ENCODE results near the gene HAUS3.

DNA sequence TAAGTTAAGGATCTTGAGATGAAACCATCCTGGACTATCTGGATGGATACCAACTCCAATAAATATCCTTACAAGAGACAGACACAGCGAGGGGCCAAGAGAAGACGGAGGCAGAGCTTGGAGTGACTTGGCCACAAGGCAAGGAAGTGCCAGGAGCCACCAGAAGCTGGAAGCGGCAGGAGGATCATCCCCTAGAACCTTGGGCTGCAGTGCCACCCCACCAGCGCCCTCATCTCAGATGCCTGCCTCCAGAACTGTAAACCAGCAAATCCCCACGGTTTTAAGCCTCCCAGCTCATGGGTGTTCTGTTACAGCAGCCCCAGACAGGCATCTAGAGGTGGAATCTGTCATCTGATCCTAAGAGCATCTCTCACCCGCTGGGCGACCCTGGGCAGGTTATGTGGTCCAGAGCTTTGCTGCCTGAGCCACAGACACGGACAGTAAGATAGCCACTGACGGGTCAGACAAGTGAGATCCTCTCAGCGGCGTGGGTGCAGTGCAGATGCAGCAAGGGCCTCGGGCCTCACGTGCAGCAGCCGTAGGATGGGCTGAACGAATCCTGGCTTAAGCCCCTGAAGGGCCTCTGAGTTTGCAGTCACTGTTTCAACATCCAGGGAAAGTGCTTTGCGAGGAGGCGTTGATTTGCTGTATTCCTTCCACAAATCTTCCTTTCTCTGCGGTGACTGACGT, 45.1 kb upstream of the HAUS3 start:
- TF ChIP-seq EZH2 (IDR thresholded peaks at IDR 0.05; ENCODE audit: low read depth, unreplicated experiment) (no peak), CREB1 (CRISPR knock-in tag; IDR thresholded peaks at IDR 0.05; ENCODE audit: low read depth) (no peak), NANOG (IDR thresholded peaks at IDR 0.05; ENCODE audit: borderline replicate concordance) (no peak), EZH2phosphoT487 (IDR thresholded peaks at IDR 0.05; ENCODE audit: unreplicated experiment) (no peak), POLR2AphosphoS5 (IDR thresholded peaks at IDR 0.05; ENCODE audit: low read depth) (no peak), STAT1 (IDR thresholded peaks at IDR 0.05; ENCODE audit: unreplicated experiment) (no peak), JUNB (IDR thresholded peaks at IDR 0.05; ENCODE audit: unreplicated experiment) (no peak)
- TF ChIP-seq, protein P1, sequence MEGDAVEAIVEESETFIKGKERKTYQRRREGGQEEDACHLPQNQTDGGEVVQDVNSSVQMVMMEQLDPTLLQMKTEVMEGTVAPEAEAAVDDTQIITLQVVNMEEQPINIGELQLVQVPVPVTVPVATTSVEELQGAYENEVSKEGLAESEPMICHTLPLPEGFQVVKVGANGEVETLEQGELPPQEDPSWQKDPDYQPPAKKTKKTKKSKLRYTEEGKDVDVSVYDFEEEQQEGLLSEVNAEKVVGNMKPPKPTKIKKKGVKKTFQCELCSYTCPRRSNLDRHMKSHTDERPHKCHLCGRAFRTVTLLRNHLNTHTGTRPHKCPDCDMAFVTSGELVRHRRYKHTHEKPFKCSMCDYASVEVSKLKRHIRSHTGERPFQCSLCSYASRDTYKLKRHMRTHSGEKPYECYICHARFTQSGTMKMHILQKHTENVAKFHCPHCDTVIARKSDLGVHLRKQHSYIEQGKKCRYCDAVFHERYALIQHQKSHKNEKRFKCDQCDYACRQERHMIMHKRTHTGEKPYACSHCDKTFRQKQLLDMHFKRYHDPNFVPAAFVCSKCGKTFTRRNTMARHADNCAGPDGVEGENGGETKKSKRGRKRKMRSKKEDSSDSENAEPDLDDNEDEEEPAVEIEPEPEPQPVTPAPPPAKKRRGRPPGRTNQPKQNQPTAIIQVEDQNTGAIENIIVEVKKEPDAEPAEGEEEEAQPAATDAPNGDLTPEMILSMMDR (conservative IDR thresholded peaks at IDR 0.05; ENCODE audit: low read depth in 2 of 2) = no peak
- TF ChIP-seq, protein P2, sequence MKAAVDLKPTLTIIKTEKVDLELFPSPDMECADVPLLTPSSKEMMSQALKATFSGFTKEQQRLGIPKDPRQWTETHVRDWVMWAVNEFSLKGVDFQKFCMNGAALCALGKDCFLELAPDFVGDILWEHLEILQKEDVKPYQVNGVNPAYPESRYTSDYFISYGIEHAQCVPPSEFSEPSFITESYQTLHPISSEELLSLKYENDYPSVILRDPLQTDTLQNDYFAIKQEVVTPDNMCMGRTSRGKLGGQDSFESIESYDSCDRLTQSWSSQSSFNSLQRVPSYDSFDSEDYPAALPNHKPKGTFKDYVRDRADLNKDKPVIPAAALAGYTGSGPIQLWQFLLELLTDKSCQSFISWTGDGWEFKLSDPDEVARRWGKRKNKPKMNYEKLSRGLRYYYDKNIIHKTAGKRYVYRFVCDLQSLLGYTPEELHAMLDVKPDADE (IDR thresholded peaks at IDR 0.05) = no peak
- TF ChIP-seq, protein P3, sequence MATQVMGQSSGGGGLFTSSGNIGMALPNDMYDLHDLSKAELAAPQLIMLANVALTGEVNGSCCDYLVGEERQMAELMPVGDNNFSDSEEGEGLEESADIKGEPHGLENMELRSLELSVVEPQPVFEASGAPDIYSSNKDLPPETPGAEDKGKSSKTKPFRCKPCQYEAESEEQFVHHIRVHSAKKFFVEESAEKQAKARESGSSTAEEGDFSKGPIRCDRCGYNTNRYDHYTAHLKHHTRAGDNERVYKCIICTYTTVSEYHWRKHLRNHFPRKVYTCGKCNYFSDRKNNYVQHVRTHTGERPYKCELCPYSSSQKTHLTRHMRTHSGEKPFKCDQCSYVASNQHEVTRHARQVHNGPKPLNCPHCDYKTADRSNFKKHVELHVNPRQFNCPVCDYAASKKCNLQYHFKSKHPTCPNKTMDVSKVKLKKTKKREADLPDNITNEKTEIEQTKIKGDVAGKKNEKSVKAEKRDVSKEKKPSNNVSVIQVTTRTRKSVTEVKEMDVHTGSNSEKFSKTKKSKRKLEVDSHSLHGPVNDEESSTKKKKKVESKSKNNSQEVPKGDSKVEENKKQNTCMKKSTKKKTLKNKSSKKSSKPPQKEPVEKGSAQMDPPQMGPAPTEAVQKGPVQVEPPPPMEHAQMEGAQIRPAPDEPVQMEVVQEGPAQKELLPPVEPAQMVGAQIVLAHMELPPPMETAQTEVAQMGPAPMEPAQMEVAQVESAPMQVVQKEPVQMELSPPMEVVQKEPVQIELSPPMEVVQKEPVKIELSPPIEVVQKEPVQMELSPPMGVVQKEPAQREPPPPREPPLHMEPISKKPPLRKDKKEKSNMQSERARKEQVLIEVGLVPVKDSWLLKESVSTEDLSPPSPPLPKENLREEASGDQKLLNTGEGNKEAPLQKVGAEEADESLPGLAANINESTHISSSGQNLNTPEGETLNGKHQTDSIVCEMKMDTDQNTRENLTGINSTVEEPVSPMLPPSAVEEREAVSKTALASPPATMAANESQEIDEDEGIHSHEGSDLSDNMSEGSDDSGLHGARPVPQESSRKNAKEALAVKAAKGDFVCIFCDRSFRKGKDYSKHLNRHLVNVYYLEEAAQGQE (IDR thresholded peaks at IDR 0.05; ENCODE audit: unreplicated experiment) = no peak
